ENCODE data around the gene PCDH9. TPM values are rescaled to one million over a fixed set of nuclear protein-coding genes. Genes with fewer than 3 reads are reported as not detected.
A peak's percentile ranks its signal among the peaks of the same experiment; 100 is the strongest.
"Not testable (repeated sequence)": the region's sequence is repeated elsewhere in the genome, so short reads cannot be mapped to it uniquely, and the experiment has no call there.

Gene PCDH9
- total RNA-seq, 1 experiment from 2014 or later, result 4.2 TPM

DNA sequence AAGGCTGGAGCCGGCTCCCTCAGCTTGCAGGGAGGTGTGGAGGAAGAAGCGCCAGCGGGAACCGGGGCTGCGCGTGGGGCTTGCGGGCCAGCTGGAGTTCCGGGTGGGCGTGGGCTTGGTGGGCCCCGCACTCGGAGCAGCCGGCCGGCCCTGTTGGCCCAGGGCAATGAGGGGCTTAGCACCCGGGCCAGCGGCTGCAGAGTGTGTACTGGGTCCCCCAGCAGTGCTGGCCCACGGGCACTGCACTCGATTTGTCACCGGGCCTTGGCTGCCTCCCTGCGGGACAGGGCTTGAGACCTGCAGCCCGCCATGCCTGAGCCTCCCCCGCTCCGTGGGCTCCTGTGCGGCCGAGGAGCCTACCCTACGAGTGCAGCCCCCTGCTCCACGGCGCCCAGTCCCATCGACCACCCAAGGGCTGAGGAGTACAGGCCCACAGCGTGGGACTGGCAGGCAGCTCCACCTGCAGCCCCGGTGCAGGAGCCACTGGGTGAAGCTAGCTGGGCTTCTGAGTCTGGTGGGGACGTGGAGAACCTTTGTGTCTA, 608.2 kb downstream of the PCDH9 start:
- BruUV-seq (replicated peaks); intact Hi-C loops (cut with micrococcal nuclease; ENCODE audit: unreplicated experiment); ATAC-seq; H3K4me1 ChIP-seq (ENCODE audit: control insufficient read depth, insufficient read depth, low read length); H3K4me3 ChIP-seq (ENCODE audit: low read depth in 2 of 2, low read length in 2 of 2); H3K36me3 ChIP-seq (ENCODE audit: control insufficient read depth, insufficient read depth, low read length); DNase-seq (ENCODE audit: low read depth, low spot score); H3K27ac ChIP-seq (ENCODE audit: low read length); H3K9me3 ChIP-seq (ENCODE audit: control insufficient read depth, insufficient read depth, low read depth, low read length); POLR2A ChIA-PET; in situ Hi-C loops (cut with HindIII; ENCODE audit: low pct_unique_long_range_greater_than_20kb, low sequenced_read_pairs); CTCF ChIA-PET; H3K27me3 ChIP-seq (ENCODE audit: control insufficient read depth, insufficient read depth, low read length): not testable (repeated sequence)

DNA sequence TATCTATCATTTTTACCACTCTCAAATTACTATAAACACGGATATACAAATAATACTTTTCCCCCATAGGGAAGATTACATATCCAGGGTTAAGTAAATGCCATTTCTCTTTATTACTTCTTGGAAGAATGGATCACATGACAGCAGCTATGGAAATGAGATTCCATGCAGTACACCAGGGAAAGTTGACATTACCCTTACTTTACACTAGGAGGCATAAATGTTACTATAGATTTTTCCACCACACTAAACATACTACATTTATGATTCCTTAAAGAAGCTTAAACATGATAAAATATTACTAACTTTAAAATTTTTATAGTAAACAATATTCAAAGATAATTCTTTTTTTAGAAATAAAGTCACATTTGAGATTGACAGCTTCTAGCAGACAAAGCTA, 611.4 kb downstream of the PCDH9 start:
- no peak for TF ChIP-seq POLR2AphosphoS5 (IDR thresholded peaks at IDR 0.05; ENCODE audit: low read depth, low read length)
- TF ChIP-seq, protein P1, sequence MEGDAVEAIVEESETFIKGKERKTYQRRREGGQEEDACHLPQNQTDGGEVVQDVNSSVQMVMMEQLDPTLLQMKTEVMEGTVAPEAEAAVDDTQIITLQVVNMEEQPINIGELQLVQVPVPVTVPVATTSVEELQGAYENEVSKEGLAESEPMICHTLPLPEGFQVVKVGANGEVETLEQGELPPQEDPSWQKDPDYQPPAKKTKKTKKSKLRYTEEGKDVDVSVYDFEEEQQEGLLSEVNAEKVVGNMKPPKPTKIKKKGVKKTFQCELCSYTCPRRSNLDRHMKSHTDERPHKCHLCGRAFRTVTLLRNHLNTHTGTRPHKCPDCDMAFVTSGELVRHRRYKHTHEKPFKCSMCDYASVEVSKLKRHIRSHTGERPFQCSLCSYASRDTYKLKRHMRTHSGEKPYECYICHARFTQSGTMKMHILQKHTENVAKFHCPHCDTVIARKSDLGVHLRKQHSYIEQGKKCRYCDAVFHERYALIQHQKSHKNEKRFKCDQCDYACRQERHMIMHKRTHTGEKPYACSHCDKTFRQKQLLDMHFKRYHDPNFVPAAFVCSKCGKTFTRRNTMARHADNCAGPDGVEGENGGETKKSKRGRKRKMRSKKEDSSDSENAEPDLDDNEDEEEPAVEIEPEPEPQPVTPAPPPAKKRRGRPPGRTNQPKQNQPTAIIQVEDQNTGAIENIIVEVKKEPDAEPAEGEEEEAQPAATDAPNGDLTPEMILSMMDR (IDR thresholded peaks at IDR 0.05), result peak; percentile 36; the same call in 1 of the 2 replicates
- intact Hi-C loops (cut with micrococcal nuclease; ENCODE audit: unreplicated experiment) (no loop called here), in situ Hi-C loops (cut with HindIII; ENCODE audit: low pct_unique_long_range_greater_than_20kb, low sequenced_read_pairs) (no loop called here)
- no TSS peak for BruUV-seq (replicated peaks)
- ChIA-PET POLR2A (no interaction called here), CTCF (no interaction called here)
- ATAC-seq (no peak), DNase-seq (ENCODE audit: low read depth, low spot score) (no peak)
- no peaks in the 10 kb centered on the region for H3K27me3 ChIP-seq (ENCODE audit: control insufficient read depth, insufficient read depth, low read length)
- no peaks in the 10 kb centered on the region for H3K36me3 ChIP-seq (ENCODE audit: control insufficient read depth, insufficient read depth, low read length)
- no peak overlapping the region for H3K4me3 ChIP-seq (ENCODE audit: low read depth in 2 of 2, low read length in 2 of 2)
- no peak overlapping the region for H3K27ac ChIP-seq (ENCODE audit: low read length)
- H3K4me1 ChIP-seq (ENCODE audit: control insufficient read depth, insufficient read depth, low read length), result no peaks in the 10 kb centered on the region
- H3K9me3 ChIP-seq (ENCODE audit: control insufficient read depth, insufficient read depth, low read depth, low read length), result no peaks in the 10 kb centered on the region

DNA sequence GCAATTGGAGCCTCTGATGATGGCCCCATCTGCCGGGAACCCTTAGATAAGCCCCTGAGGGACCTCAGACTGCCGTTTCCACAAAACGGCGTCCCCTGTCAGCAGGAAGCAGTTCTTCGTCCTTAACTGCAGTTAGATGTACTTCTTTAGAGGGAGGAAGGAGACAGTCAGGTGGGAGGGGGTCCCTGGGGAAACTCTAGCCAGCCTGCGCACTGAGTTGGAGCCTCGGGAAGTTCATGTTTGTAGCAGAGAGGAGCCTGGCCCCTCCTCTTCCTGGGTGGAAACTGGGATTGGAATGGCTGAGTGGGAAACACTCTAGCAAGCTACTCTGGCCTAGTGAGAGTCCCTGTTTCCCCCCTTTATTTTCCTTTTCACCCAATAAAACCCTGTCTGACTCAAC, 612.4 kb downstream of the PCDH9 start:
- no TSS peak for BruUV-seq (replicated peaks)
- Histone ChIP-seq H3K36me3 (ENCODE audit: control insufficient read depth, insufficient read depth, low read length) (no peaks in the 10 kb centered on the region), H3K4me3 (ENCODE audit: low read depth in 2 of 2, low read length in 2 of 2) (no peak overlapping the region), H3K27ac (ENCODE audit: low read length) (no peak overlapping the region), H3K27me3 (ENCODE audit: control insufficient read depth, insufficient read depth, low read length) (no peaks in the 10 kb centered on the region), H3K9me3 (ENCODE audit: control insufficient read depth, insufficient read depth, low read depth, low read length) (no peaks in the 10 kb centered on the region), H3K4me1 (ENCODE audit: control insufficient read depth, insufficient read depth, low read length) (no peaks in the 10 kb centered on the region)
- POLR2A ChIA-PET, result no interaction called here
- DNase-seq (ENCODE audit: low read depth, low spot score), result no peak
- CTCF ChIA-PET, result no interaction called here
- ATAC-seq, result no peak
- in situ Hi-C loops (cut with HindIII; ENCODE audit: low pct_unique_long_range_greater_than_20kb, low sequenced_read_pairs) (no loop called here), intact Hi-C loops (cut with micrococcal nuclease; ENCODE audit: unreplicated experiment) (no loop called here)
- no peak for TF ChIP-seq POLR2AphosphoS5 (IDR thresholded peaks at IDR 0.05; ENCODE audit: low read depth, low read length)
- TF ChIP-seq, protein P1 (IDR thresholded peaks at IDR 0.05), result no peak
- no peak for TF ChIP-seq SIN3A (IDR thresholded peaks at IDR 0.05; ENCODE audit: borderline replicate concordance, insufficient read depth, low read depth, low read length)

DNA sequence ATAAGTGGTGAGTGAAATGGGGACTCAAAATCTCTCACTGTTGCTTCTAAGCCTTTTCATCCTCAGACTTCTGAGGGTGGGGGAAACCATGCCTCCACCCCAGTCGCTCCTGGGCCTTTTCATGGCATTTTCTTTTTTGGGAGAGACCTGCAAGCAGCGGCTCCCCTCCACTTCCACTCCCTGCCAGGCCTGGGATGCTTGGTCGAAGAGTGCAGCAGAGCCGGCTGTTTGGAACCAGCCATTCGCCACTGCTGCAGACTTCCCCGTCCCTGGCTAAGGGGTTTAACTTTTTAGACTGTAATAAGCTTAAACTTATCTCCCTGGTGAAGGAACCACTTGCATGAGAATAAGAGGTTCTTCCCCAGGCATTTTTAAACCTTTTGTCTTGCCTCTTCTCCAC, 617.2 kb downstream of the PCDH9 start:
- CTCF ChIA-PET, result interaction anchor here (0.6 kb wide), 1 partner anchor 346 kb away, joined by 4 read pairs; no protein-coding TSS in a partner anchor
- no peak for ATAC-seq
- in situ Hi-C loops (cut with HindIII; ENCODE audit: low pct_unique_long_range_greater_than_20kb, low sequenced_read_pairs), result no loop called here
- TF ChIP-seq SIN3A (IDR thresholded peaks at IDR 0.05; ENCODE audit: borderline replicate concordance, insufficient read depth, low read depth, low read length), result no peak
- TF ChIP-seq, protein P2, sequence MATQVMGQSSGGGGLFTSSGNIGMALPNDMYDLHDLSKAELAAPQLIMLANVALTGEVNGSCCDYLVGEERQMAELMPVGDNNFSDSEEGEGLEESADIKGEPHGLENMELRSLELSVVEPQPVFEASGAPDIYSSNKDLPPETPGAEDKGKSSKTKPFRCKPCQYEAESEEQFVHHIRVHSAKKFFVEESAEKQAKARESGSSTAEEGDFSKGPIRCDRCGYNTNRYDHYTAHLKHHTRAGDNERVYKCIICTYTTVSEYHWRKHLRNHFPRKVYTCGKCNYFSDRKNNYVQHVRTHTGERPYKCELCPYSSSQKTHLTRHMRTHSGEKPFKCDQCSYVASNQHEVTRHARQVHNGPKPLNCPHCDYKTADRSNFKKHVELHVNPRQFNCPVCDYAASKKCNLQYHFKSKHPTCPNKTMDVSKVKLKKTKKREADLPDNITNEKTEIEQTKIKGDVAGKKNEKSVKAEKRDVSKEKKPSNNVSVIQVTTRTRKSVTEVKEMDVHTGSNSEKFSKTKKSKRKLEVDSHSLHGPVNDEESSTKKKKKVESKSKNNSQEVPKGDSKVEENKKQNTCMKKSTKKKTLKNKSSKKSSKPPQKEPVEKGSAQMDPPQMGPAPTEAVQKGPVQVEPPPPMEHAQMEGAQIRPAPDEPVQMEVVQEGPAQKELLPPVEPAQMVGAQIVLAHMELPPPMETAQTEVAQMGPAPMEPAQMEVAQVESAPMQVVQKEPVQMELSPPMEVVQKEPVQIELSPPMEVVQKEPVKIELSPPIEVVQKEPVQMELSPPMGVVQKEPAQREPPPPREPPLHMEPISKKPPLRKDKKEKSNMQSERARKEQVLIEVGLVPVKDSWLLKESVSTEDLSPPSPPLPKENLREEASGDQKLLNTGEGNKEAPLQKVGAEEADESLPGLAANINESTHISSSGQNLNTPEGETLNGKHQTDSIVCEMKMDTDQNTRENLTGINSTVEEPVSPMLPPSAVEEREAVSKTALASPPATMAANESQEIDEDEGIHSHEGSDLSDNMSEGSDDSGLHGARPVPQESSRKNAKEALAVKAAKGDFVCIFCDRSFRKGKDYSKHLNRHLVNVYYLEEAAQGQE (IDR thresholded peaks at IDR 0.05; ENCODE audit: insufficient read depth in 1 of 2, low read depth in 2 of 2, low read length in 1 of 2), result no peak
- TF ChIP-seq, protein P1 (IDR thresholded peaks at IDR 0.05), result no peak
- no peak for TF ChIP-seq POLR2AphosphoS5 (IDR thresholded peaks at IDR 0.05; ENCODE audit: low read depth, low read length)
- TF ChIP-seq TCF7L2 (IDR thresholded peaks at IDR 0.05; ENCODE audit: low read depth, low read length), result no peak
- no TSS peak for BruUV-seq (replicated peaks)
- Histone ChIP-seq H3K4me1 (ENCODE audit: control insufficient read depth, insufficient read depth, low read length) (no peaks in the 10 kb centered on the region), H3K9me3 (ENCODE audit: control insufficient read depth, insufficient read depth, low read depth, low read length) (no peaks in the 10 kb centered on the region), H3K36me3 (ENCODE audit: control insufficient read depth, insufficient read depth, low read length) (no peaks in the 10 kb centered on the region), H3K27ac (ENCODE audit: low read length) (no peak overlapping the region), H3K4me3 (ENCODE audit: low read depth in 2 of 2, low read length in 2 of 2) (no peak overlapping the region), H3K27me3 (ENCODE audit: control insufficient read depth, insufficient read depth, low read length) (no peaks in the 10 kb centered on the region)
- no peak for DNase-seq (ENCODE audit: low read depth, low spot score)
- intact Hi-C loops (cut with micrococcal nuclease; ENCODE audit: unreplicated experiment), result no loop called here
- POLR2A ChIA-PET, result no interaction called here
